ENCODE results near the gene GUCA2B.

- TF ChIP-seq CTCF (conservative IDR thresholded peaks at IDR 0.05; ENCODE audit: low read depth, low read length) (no peak), MAZ (IDR thresholded peaks at IDR 0.05; ENCODE audit: borderline replicate concordance, low read depth, low read length) (no peak)
These were observed 7.9 kb upstream of the GUCA2B start for GRCh38 chr1:42145389-42145716.

Data from IMR-90 (cell line).